Sigmoid colon (tissue), 7 donors: ENCODE measurements around the gene PEX7. TPM values are rescaled to one million over a fixed set of nuclear protein-coding genes. Genes with fewer than 3 reads are reported as not detected.

Experiments used
- DNase-seq: peaks from one replicate; pipeline ENCODE4 v3.0.0-alpha.2; 2019
- H3K27ac ChIP-seq, 4 donors: fragments of 200-600 bp; sonication (generic); one replicate each; pipeline ENCODE4 v1.5.1; 2016 to 2019; ENCODE audit warnings: mild to moderate bottlenecking in 1 of 4
- H3K27me3 ChIP-seq, 3 donors: fragments of 200-600 bp; sonication (generic); one replicate each; pipeline ENCODE4 v1.5.1; 2019; ENCODE audit warnings: mild to moderate bottlenecking in 1 of 3
- H3K36me3 ChIP-seq, 4 donors: fragments of 200-600 bp; sonication (generic); one replicate each; pipeline ENCODE4 v1.5.1; 2016 to 2019
- H3K4me1 ChIP-seq, 4 donors: fragments of 200-600 bp; sonication (generic); one replicate each; pipeline ENCODE4 v1.5.1; 2017 to 2019
- H3K4me3 ChIP-seq, 4 donors: fragments of 200-600 bp; sonication (generic); one replicate each; pipeline ENCODE4 v1.5.1; 2017 to 2019; ENCODE audit warnings: mild to moderate bottlenecking in 2 of 4, moderate library complexity in 1 of 4
- H3K9me3 ChIP-seq, 4 donors: fragments of 200-600 bp in 3 of 4; sonication (generic) in 3 of 4; one replicate each; pipeline versions ENCODE4 v1.5.1 to v1.6.1; 2013 to 2019
- EP300 ChIP-seq, 4 donors: sonication (generic); formaldehyde crosslinking; IDR thresholded peaks; one replicate each; pipeline ENCODE4 v1.6.1; 2017; ENCODE audit warnings: antibody characterized with exemption in 4 of 4
- POLR2A ChIP-seq, 2 donors: fragments of 450-650 bp; IDR thresholded peaks; one replicate each; pipeline ENCODE4 v1.6.1; 2016; ENCODE audit warnings: antibody characterized with exemption in 2 of 2, mild to moderate bottlenecking in 2 of 2, moderate library complexity in 2 of 2
- POLR2AphosphoS5 ChIP-seq, 4 donors: sonication (generic); formaldehyde crosslinking; IDR thresholded peaks; one replicate each; pipeline ENCODE4 v1.6.1; 2017; ENCODE audit warnings: antibody characterized with exemption in 4 of 4
- WGBS, 2 donors: extraction: QIAGEN DNeasy Blood & Tissue Kit; methylation state at CpG; one replicate each; pipeline ENCODE4 v1.1.7; 2013; 5-methylcytosine and 5-hydroxymethylcytosine counted together
- intact Hi-C: fragments of 100-400 bp; cut with DNase I; formaldehyde crosslinking; loops from one replicate; pipeline ENCODE4 v1.15.1; 2023
- polyA plus RNA-seq, 3 donors: library from polyadenylated mRNA; stranded (reverse); fragments of 200-250 nt; gene quantifications; one replicate each; pipeline ENCODE4 v1.2.3, GENCODE V29; 2013
- total RNA-seq, 4 donors: library from RNA; depleted of rRNA; stranded (reverse); fragments of >200 nt; gene quantifications; one replicate each; pipeline ENCODE4 v1.1.0, GENCODE V29; 2016
- TF ChIP-seq, protein P1 (sequence below), 4 experiments: fragments of 450-650 bp in 3 of 4; fragments of 200-600 bp in 1 of 4; IDR thresholded peaks; one replicate each; pipeline ENCODE4 v1.5.1; 2016 to 2019; ENCODE audit warnings: antibody characterized with exemption in 4 of 4, mild to moderate bottlenecking in 3 of 4, moderate library complexity in 2 of 4
- donor health status: healthy with polysubstance abuse.
- donor health status: Bipolar disorder and iron deficiency.
- donor health status: healthy.

The PEX7 gene
- total and polyA plus RNA-seq, 7 donors: 2.9 to 15.0 (median 6.9) TPM

DNA sequence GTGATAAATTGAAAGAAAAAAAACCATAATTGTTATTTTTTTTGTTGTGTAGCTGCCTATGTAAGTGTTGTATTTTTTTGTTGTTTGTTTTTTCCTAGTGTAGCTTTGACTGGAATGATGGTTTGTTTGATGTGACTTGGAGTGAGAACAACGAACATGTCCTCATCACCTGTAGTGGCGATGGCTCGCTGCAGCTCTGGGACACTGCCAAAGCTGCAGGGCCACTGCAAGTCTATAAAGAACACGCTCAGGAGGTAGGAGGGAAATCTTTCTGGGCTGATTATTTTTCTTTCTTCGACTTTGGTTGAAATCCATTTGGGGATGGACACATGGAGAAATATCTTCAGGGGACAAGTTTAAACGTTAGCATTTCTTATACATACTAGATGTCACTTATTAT is 3.8 kb downstream of the PEX7 start:
- Histone ChIP-seq H3K4me1 (peaks cover 0 to 13% (median 6%) of the 10 kb centered on the region in 4 donors), H3K27me3 (no peaks in the 10 kb centered on the region), H3K4me3 (no peak overlapping the region), H3K9me3 (no peaks in the 10 kb centered on the region), H3K36me3 (peaks cover 0 to 28% (median 4%) of the 10 kb centered on the region in 4 donors), H3K27ac (no peak overlapping the region)
- TF ChIP-seq EP300 (IDR thresholded peaks at IDR 0.05) (no peak), POLR2AphosphoS5 (IDR thresholded peaks at IDR 0.05) (no peak), POLR2A (IDR thresholded peaks at IDR 0.05) (no peak)
- TF ChIP-seq, protein P1, sequence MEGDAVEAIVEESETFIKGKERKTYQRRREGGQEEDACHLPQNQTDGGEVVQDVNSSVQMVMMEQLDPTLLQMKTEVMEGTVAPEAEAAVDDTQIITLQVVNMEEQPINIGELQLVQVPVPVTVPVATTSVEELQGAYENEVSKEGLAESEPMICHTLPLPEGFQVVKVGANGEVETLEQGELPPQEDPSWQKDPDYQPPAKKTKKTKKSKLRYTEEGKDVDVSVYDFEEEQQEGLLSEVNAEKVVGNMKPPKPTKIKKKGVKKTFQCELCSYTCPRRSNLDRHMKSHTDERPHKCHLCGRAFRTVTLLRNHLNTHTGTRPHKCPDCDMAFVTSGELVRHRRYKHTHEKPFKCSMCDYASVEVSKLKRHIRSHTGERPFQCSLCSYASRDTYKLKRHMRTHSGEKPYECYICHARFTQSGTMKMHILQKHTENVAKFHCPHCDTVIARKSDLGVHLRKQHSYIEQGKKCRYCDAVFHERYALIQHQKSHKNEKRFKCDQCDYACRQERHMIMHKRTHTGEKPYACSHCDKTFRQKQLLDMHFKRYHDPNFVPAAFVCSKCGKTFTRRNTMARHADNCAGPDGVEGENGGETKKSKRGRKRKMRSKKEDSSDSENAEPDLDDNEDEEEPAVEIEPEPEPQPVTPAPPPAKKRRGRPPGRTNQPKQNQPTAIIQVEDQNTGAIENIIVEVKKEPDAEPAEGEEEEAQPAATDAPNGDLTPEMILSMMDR (IDR thresholded peaks at IDR 0.05): no peak
- WGBS, 2 donors: 94% methylated on average over 6 of the region's 6 CpGs
- intact Hi-C loops: loop anchor here (10.0 kb wide), 1 partner anchor 489 kb away; no protein-coding TSS in a partner anchor
- no peak for DNase-seq

DNA sequence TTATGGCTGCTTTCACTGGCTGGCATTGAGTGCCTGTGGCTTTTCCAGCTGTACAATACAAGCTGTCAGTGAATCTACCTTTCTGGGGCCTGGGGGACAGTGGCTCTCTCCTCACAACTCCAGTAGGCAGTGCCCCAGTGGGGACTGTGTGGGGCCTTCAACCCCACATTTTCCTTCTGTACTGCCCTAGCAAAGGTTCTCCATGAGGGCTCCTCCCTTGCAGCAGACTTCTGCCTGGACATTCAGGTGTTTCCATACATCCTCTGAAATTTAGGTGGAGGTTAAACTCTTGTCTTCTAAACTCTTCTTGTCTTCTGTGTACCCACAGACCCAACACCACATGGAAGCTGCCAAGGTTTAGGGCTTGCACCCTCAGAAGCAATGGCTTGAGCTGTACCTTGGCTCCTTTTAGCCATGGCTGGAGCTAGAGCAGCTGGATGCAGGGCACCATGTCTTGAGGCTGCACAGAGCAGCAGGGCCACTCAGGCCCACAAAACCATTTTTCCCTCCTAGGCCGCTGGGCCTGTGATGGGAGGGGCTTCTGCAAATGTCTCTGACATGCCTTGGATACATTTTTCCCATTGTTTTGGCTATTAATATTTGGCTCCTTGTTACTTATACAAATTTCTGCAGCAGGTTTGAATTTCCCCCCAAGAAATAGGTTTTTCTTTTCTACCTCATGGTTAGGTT is 9.6 kb downstream of the PEX7 start:
- Histone ChIP-seq H3K36me3 (peaks cover 0 to 26% (median 2%) of the 10 kb centered on the region in 4 donors), H3K27me3 (no peaks in the 10 kb centered on the region), H3K4me3 (no peak overlapping the region), H3K4me1 (no peaks in the 10 kb centered on the region), H3K9me3 (peaks cover 0 to 4% (median 0%) of the 10 kb centered on the region in 4 donors), H3K27ac (no peak overlapping the region)
- intact Hi-C loops: no loop called here
- TF ChIP-seq, protein P1 (IDR thresholded peaks at IDR 0.05): no peak
- no peak for TF ChIP-seq POLR2A (IDR thresholded peaks at IDR 0.05)
- TF ChIP-seq POLR2AphosphoS5 (IDR thresholded peaks at IDR 0.05): no peak
- no peak for TF ChIP-seq EP300 (IDR thresholded peaks at IDR 0.05)
- DNase-seq: no peak
- 95 to 100% methylated on average over 1 of the region's 1 CpG for WGBS, 2 donors

DNA sequence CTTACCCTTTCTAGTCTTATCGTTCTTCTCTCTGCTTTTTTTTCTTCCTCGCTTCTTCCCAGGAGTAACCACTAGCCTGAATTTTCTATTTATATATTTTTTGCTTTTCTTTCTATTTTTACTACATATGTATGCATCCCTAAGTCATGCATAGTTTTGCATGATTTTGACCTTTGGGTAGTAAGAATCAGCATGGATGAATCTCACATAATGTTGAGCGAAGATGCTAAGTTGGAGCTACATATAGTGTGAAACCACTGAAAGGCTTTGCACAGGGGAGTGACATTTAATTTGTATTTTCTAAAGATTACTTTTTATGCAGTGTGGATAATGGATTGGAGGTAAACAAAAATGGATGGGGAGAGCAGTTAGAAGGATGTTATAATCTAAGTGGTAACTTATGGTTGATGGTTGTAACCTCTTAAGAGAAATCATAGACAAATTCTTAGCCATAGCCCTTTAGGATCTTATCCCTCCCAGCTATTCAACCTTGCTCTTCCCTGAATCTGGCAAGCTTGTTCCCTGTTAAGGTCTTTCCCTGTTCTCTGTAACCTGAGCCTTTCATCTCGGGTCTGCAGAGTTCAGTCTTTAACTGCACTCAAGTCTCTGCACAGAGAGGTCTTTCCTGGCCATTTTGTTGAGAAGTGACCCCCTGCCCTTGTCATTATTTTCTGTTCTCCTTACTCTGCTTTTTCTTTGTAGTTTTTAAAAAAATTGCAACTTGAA is 18.0 kb downstream of the PEX7 start:
- H3K4me3 ChIP-seq: no peak overlapping the region
- no peaks in the 10 kb centered on the region for H3K36me3 ChIP-seq
- TF ChIP-seq EP300 (IDR thresholded peaks at IDR 0.05) (no peak), POLR2AphosphoS5 (IDR thresholded peaks at IDR 0.05) (no peak)
- TF ChIP-seq, protein P1 (IDR thresholded peaks at IDR 0.05): no peak
- H3K4me1 ChIP-seq: peaks cover 0 to 8% (median 7%) of the 10 kb centered on the region in 4 donors
- no peaks in the 10 kb centered on the region for H3K27me3 ChIP-seq
- no peak overlapping the region for H3K27ac ChIP-seq
- intact Hi-C loops: no loop called here
- 92 to 93% methylated on average over 4 of the region's 4 CpGs for WGBS, 2 donors
- no peaks in the 10 kb centered on the region for H3K9me3 ChIP-seq
- DNase-seq: no peak

DNA sequence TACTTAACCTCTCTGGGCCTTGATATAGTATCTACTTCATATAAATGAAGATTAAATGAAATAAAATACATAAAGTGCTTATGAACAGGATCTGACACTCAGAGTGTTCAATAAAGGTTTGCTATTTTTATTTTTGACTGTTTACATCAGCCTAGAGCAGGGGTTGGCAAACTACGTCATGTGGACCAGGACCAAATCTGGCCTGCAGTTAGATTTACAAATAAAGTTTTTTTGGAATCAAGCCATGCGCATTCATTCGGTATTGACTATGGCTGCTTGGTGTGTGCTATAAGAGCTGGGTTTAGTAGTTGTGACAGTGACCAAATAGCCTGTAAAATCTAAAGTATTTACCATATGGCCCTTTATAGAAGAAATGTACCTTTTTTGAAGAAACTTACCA is 20.8 kb downstream of the PEX7 start:
- no peak for TF ChIP-seq POLR2AphosphoS5 (IDR thresholded peaks at IDR 0.05)
- TF ChIP-seq, protein P1 (IDR thresholded peaks at IDR 0.05): no peak
- TF ChIP-seq EP300 (IDR thresholded peaks at IDR 0.05): no peak
- no peak for TF ChIP-seq POLR2A (IDR thresholded peaks at IDR 0.05)
- H3K9me3 ChIP-seq: no peaks in the 10 kb centered on the region
- 72 to 76% methylated on average over 3 of the region's 3 CpGs for WGBS, 2 donors
- no peak overlapping the region for H3K27ac ChIP-seq
- peaks cover 0 to 8% (median 7%) of the 10 kb centered on the region in 4 donors for H3K4me1 ChIP-seq
- no peaks in the 10 kb centered on the region for H3K36me3 ChIP-seq
- no peaks in the 10 kb centered on the region for H3K27me3 ChIP-seq
- no peak for DNase-seq
- intact Hi-C loops: no loop called here
- H3K4me3 ChIP-seq: no peak overlapping the region
